HEK293 (cell line): ENCODE data around the gene PFDN1.

Source experiments
- ATF2 ChIP-seq: fragments of 450-650 bp; formaldehyde crosslinking; IDR thresholded peaks from 2 replicates; pipeline ENCODE4 v1.5.1; 2016; ENCODE audit warnings: missing biosample characterization, missing genetic modification characterization, low read depth
- EGR2 ChIP-seq: fragments of 450-650 bp; formaldehyde crosslinking; IDR thresholded peaks from 2 replicates; pipeline ENCODE4 v1.5.1; 2016; ENCODE audit warnings: low read depth, missing biosample characterization, missing genetic modification characterization
- HIC1 ChIP-seq: fragments of 450-650 bp; formaldehyde crosslinking; IDR thresholded peaks from 2 replicates; pipeline ENCODE4 v1.5.1; 2016; ENCODE audit warnings: missing biosample characterization, missing genetic modification characterization
- HOXD13 ChIP-seq: sonication (generic); formaldehyde crosslinking; IDR thresholded peaks from 2 replicates; pipeline ENCODE4 v1.8.0; 2022; ENCODE audit warnings: missing genetic modification reagents, borderline replicate concordance
- IKZF3 ChIP-seq: fragments of 450-650 bp; IDR thresholded peaks from 2 replicates; pipeline ENCODE4 v1.5.0; 2018; ENCODE audit warnings: missing biosample characterization, mild to moderate bottlenecking, missing genetic modification characterization, moderate library complexity
- KLF10 ChIP-seq: fragments of 450-650 bp; IDR thresholded peaks from 2 replicates; pipeline ENCODE4 v1.5.1; 2018; ENCODE audit warnings: missing biosample characterization, mild to moderate bottlenecking, missing genetic modification characterization
- KLF17 ChIP-seq: fragments of 450-650 bp; formaldehyde crosslinking; IDR thresholded peaks from 2 replicates; pipeline ENCODE4 v1.5.1; 2016; ENCODE audit warnings: missing biosample characterization, missing genetic modification characterization
- OVOL3 ChIP-seq: fragments of 450-650 bp; formaldehyde crosslinking; IDR thresholded peaks from 2 replicates; pipeline ENCODE4 v1.5.1; 2016; ENCODE audit warnings: missing biosample characterization, missing genetic modification characterization
- PATZ1 ChIP-seq: fragments of 450-650 bp; formaldehyde crosslinking; IDR thresholded peaks from 2 replicates; pipeline ENCODE4 v1.5.1; 2016; ENCODE audit warnings: missing biosample characterization, missing genetic modification characterization
- SP3 ChIP-seq: fragments of 450-650 bp; formaldehyde crosslinking; IDR thresholded peaks from 2 replicates; pipeline ENCODE4 v1.5.1; 2016; ENCODE audit warnings: missing biosample characterization, missing genetic modification characterization
- YY2 ChIP-seq: fragments of 450-650 bp; formaldehyde crosslinking; IDR thresholded peaks from 2 replicates; pipeline ENCODE4 v1.5.1; 2016; ENCODE audit warnings: missing biosample characterization, missing genetic modification characterization
- ZFP41 ChIP-seq: fragments of 450-650 bp; formaldehyde crosslinking; IDR thresholded peaks from 2 replicates; pipeline ENCODE4 v1.5.1; 2016; ENCODE audit warnings: missing biosample characterization, missing genetic modification characterization, borderline replicate concordance
- ZNF112 ChIP-seq: fragments of 450-650 bp; formaldehyde crosslinking; IDR thresholded peaks from 2 replicates; pipeline ENCODE4 v1.5.0; 2017; ENCODE audit warnings: missing biosample characterization, missing genetic modification characterization
- ZNF114 ChIP-seq: fragments of 450-650 bp; formaldehyde crosslinking; IDR thresholded peaks from 2 replicates; pipeline ENCODE4 v1.5.0; 2017; ENCODE audit warnings: missing biosample characterization, missing genetic modification characterization
- ZNF121 ChIP-seq: fragments of 450-650 bp; formaldehyde crosslinking; IDR thresholded peaks from 2 replicates; pipeline ENCODE4 v1.5.1; 2016; ENCODE audit warnings: missing biosample characterization, missing genetic modification characterization
- ZNF132 ChIP-seq: fragments of 450-650 bp; formaldehyde crosslinking; IDR thresholded peaks from 2 replicates; pipeline ENCODE4 v1.5.1; 2017; ENCODE audit warnings: missing biosample characterization, missing genetic modification characterization, borderline replicate concordance
- ZNF146 ChIP-seq: fragments of 450-650 bp; formaldehyde crosslinking; IDR thresholded peaks from 2 replicates; pipeline ENCODE4 v1.5.1; 2016; ENCODE audit warnings: missing biosample characterization, missing genetic modification characterization
- ZNF19 ChIP-seq: fragments of 450-650 bp; formaldehyde crosslinking; IDR thresholded peaks from 2 replicates; pipeline ENCODE4; 2016; ENCODE audit warnings: missing biosample characterization, missing genetic modification characterization, low read depth
- ZNF2 ChIP-seq: fragments of 450-650 bp; formaldehyde crosslinking; IDR thresholded peaks from 2 replicates; pipeline ENCODE4 v1.5.1; 2016; ENCODE audit warnings: missing biosample characterization, missing genetic modification characterization
- ZNF23 ChIP-seq: fragments of 450-650 bp; formaldehyde crosslinking; IDR thresholded peaks from 2 replicates; pipeline ENCODE4 v1.5.1; 2016; ENCODE audit warnings: missing biosample characterization, missing genetic modification characterization, borderline replicate concordance
- ZNF354C ChIP-seq: fragments of 450-650 bp; formaldehyde crosslinking; IDR thresholded peaks from 2 replicates; pipeline ENCODE4 v1.5.1; 2016; ENCODE audit warnings: missing biosample characterization, missing genetic modification characterization, low read depth, borderline replicate concordance
- ZNF394 ChIP-seq: fragments of 450-650 bp; formaldehyde crosslinking; IDR thresholded peaks from 2 replicates; pipeline ENCODE4 v1.5.1; 2016; ENCODE audit warnings: missing biosample characterization, missing genetic modification characterization, mild to moderate bottlenecking, moderate library complexity, borderline replicate concordance
- ZNF398 ChIP-seq: fragments of 450-650 bp; formaldehyde crosslinking; IDR thresholded peaks from 2 replicates; pipeline ENCODE4 v1.5.1; 2017; ENCODE audit warnings: missing biosample characterization, missing genetic modification characterization
- ZNF510 ChIP-seq: fragments of 450-650 bp; formaldehyde crosslinking; IDR thresholded peaks from 2 replicates; pipeline ENCODE4 v1.5.1; 2018; ENCODE audit warnings: mild to moderate bottlenecking, missing genetic modification characterization, missing biosample characterization; ENCODE audit not compliant: insufficient replicate concordance
- ZNF549 ChIP-seq: fragments of 450-650 bp; IDR thresholded peaks from 2 replicates; pipeline ENCODE4 v1.5.1; 2018; ENCODE audit warnings: missing biosample characterization, missing genetic modification characterization, mild to moderate bottlenecking, inconsistent platforms, moderate library complexity
- ZNF560 ChIP-seq: fragments of 450-650 bp; formaldehyde crosslinking; IDR thresholded peaks from 2 replicates; pipeline ENCODE4 v1.5.1; 2017; ENCODE audit warnings: missing biosample characterization, missing genetic modification characterization, borderline replicate concordance
- ZNF777 ChIP-seq: fragments of 450-650 bp; formaldehyde crosslinking; IDR thresholded peaks from 2 replicates; pipeline ENCODE4 v1.5.1; 2017; ENCODE audit warnings: missing biosample characterization, missing genetic modification characterization, borderline replicate concordance
- ZNF830 ChIP-seq: fragments of 450-650 bp; IDR thresholded peaks from 2 replicates; pipeline ENCODE4 v1.5.0; 2018; ENCODE audit warnings: missing biosample characterization, missing genetic modification characterization, low read depth, mild to moderate bottlenecking, moderate library complexity
- ZNF843 ChIP-seq: fragments of 450-650 bp; formaldehyde crosslinking; IDR thresholded peaks from 2 replicates; pipeline ENCODE4 v1.5.1; 2016; ENCODE audit warnings: missing biosample characterization, missing genetic modification characterization
- ZSCAN4 ChIP-seq: fragments of 450-650 bp; formaldehyde crosslinking; IDR thresholded peaks from 2 replicates; pipeline ENCODE4 v1.5.1; 2017; ENCODE audit warnings: missing biosample characterization, missing genetic modification characterization

Gene PFDN1

GRCh38 chr5:140344683-140345423 lies 42.0 kb upstream of the PFDN1 start (continued):
- TF ChIP-seq OVOL3 (tag by site-specific recombination) (no peak), ZSCAN4 (tag by site-specific recombination) (no peak), ZNF114 (tag by site-specific recombination) (no peak), ZNF112 (tag by site-specific recombination) (no peak), ZNF843 (tag by site-specific recombination) (no peak), ZNF121 (no peak), ZNF23 (tag by site-specific recombination) (no peak), ZNF549 (no peak), EGR2 (tag by site-specific recombination) (peak; percentile 84), HOXD13 (CRISPR knock-in tag) (no peak), ZNF19 (tag by site-specific recombination) (no peak), ZNF777 (tag by site-specific recombination) (no peak), ZNF830 (no peak), KLF10 (tag by site-specific recombination) (no peak), SP3 (tag by site-specific recombination) (no peak), ZNF146 (tag by site-specific recombination) (no peak), IKZF3 (tag by site-specific recombination) (peak; percentile 1; the same call in 1 of the 2 replicates), YY2 (tag by site-specific recombination) (no peak), ZNF560 (tag by site-specific recombination) (no peak), ZNF510 (tag by site-specific recombination) (no peak), KLF17 (tag by site-specific recombination) (peak; percentile 26; the same call in 1 of the 2 replicates), ZFP41 (tag by site-specific recombination) (no peak), PATZ1 (tag by site-specific recombination) (no peak; the same call in 1 of the 2 replicates), ZNF354C (tag by site-specific recombination) (no peak), ZNF2 (tag by site-specific recombination) (no peak), ATF2 (tag by site-specific recombination) (no peak), HIC1 (tag by site-specific recombination) (0 out of 2 replicates have a peak, but pooled peaks have one; percentile 43), ZNF132 (tag by site-specific recombination) (no peak), ZNF398 (no peak), ZNF394 (tag by site-specific recombination) (no peak)
